Mucosa of gallbladder (tissue), 1 donor: ENCODE measurements around the gene FGR. TPM values are rescaled to one million over a fixed set of nuclear protein-coding genes. Genes with fewer than 3 reads are reported as not detected.

Source experiments
- DNase-seq: peaks from one replicate; pipeline ENCODE4 v3.0.0-alpha.2; 2020; ENCODE audit warnings: low spot score
- total RNA-seq: library from RNA; stranded (reverse); gene quantifications from one replicate; pipeline ENCODE4 v1.2.1, GENCODE V29; 2021
- donor health status: DM: no; HTN: no; CAD: no.

Gene FGR
- total RNA-seq, 1 donor from 2014 or later, result 7.6 TPM

DNA sequence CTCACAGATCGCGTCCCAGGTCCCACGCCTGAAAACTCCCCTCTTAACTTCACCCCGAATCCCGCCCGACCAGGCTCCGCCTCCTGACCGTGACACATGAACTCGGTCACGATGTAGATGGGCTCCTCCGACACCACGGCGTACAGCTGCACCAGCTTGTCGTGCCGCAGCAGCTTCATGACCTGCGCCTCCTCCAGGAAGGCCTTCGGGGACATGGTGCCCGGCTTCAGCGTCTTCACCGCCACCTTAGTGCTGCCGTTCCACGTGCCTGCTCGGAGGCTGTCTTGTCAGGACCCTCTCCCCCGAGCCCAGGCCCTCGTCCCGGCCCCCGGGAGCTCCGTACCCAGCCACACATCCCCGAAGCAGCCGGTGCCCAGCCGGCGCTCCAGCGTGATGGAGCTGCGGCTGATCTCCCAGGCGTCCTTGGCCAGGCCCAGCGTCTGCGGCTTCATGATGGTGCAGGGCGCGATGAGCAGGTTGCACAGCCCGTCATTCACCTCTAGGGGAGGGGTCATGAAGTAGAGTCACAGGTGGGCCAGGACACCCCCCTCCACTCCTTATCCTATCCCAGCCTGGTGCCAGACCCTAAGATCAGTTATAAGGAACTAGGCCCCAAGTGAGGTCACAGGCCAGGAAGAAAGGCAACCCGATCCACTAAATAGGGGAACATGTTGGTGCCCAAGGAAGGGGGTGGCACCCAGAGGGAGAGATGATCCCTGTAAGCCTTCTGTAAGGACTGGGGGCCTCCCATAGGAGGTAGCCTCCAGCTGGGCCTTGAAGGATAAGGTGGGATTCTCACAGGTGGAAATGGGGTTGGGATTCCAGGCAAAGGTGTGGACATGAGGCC is 19.4 kb downstream of the FGR start:
- DNase-seq, result no peak

DNA sequence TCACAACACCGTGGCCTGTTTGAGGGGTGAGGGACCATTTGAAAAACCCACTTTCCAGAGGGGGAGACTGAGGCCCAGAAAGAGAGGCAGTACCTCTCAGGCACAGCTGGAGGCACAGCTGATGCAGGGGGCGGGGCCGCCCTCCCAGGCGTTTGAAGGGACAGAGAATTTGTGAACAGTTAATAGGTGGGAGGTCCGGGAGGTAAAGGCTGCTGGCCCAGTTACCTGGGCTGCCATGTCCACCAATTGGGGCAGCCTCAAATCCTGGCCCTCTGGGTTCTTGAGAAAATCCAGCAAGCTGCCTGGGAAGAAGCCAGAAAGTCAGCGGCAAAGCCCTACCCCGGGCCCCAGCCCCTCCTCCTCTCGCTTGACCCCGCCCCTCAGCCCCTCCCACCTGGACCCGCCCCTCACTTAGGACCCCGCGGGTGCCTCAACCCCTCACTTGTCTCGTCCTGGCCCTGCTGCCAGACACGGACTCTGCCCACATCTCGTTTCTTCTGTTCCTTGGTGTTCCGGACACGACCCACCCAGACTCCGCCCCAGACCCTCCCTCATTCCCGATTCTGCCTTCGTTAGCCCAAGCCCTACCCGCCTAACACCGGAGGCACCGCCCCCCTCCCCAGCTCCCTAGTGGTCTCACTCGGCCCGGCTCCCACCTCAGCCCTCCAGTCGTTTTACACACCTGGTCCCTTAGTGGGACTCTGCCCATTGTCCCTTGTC is 20.2 kb downstream of the FGR start:
- no peak for DNase-seq

DNA sequence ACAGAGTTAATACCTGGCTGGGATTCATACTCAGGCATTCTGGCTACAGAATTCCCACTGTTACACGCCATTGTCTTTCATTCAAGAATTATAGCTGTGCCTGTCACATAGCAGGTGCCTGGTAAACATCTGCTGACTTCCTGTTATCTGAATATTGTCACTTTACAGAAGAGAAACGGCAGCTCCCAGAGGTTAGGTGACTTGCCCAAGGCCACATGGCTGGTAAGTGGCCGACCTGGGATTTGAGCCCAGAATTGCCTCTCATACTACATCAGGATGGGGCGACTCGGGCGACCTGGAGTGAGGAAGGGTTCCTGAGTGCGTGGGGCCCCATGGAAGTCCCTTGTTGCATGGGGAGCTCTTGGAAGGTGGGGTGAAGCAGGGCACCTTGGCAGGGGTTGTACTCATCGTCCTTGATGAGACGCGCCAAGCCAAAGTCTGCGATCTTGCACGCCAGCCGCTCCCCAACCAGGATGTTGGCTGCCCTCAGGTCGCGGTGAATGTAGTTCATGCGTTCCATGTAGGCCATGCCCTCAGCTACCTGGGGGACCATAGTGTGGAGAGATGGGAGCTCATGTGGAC is 20.9 kb downstream of the FGR start:
- no peak for DNase-seq

DNA sequence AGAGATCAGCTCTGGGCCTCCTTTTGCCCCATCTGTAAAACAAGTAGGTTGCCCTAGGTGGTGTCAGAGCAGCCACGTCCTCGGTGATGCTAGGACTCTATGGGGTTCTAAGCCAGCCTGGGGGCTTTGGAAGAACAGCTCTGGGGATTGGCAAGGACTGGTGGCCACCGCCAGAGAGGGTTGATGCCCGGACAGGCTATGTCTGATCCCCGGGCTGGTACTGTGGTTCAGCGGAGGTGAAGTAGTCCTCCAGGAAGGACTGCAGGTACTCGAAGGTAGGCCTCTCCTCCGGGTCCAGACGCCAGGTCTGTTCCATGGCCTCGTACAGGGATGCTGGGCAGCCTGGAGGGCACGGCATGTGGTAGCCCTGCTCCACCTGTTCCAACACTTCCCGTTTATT is 22.3 kb downstream of the FGR start:
- no peak for DNase-seq

DNA sequence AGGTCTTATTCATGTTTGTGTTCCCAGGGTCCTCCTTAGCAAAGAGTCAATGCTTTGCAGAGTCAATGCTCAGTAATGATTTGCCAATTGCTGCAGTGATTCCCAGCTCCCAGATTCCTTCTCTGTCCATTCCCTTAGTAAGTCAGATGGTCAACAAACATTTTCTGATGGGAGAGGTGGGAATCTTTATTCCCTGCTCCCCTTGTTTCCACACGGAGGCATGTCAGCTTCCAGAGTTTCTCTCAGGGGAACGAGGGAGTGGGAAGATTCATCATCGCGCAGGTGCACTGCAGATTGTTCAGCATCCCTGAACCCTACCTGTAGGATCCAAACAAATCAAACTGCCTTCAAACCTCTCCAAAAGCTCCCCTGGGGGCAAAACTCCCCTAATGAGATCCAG is 23.5 kb downstream of the FGR start:
- DNase-seq, result no peak

DNA sequence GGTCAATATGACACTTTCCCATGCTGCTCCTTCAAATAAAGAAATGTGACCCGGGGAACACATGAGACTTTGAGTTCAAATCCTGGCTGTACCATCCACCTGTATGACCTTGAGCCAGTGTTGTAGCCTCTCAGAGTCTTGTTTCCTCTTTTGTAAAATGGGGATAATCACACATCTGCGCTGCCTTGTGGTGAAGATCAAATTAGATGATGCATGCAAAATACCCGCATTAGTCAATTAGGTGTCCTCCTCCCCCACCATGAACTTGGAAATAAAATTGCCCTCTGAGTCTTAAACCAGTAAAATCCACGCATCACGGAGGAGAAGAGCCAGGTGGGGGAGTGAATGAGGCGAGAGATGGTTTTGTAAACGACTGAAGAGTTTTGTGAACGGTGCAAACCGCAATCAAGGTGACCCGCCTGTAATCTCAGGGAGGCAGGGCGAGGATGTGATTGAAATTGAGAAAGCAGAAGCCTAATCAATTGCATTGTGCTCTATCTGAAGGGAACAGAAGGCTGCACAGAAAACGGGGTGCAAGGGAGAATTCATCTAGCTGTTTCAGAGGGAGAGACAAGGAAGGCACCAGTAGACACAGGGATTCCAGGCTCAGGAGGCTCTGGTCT is 25.3 kb downstream of the FGR start:
- DNase-seq, result no peak

DNA sequence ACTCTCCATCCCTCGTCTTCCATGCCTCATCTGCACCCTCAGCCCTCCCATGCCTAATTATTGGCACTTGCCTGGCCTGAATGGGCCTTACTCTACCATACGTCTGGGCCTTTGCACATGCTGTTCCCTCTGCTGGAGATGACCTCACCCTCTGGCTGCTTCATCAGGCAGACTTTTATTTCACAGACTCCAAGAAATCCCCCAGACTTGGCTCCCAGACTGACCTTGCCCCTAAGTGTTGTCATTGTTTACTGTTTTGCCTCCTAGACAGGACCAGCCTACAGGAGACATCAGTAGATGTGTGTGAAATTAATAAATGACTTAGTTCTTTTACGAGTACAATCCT is 25.8 kb downstream of the FGR start:
- DNase-seq, result no peak

DNA sequence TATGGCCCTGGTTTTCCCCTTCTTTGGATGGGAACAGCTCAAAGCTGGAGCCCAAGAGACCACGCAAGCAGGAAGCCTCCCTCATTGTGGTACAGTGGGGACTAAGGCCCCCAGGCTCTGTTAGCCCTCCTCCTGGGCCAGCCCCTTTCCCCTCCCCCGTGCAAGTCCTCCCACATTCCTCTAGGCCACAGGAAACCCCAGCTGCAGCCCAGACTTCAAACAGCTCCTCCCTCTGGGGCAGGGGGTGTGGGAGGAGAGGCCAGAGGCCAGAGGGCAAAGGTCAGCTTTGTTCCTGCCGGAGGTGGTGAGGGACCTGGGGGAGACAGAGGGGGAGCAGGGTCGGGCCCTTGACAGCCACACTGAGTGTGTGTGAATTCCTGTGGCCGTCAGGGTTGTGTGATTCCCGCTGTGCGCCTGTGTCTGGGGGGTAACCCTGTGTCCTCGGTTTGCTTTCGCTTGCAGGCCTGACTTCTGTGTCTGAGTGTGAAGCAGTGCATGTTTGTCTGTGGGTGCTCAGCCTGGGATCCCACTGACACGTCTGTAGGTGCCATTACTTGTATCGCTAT is 27.7 kb downstream of the FGR start:
- DNase-seq, result no peak

DNA sequence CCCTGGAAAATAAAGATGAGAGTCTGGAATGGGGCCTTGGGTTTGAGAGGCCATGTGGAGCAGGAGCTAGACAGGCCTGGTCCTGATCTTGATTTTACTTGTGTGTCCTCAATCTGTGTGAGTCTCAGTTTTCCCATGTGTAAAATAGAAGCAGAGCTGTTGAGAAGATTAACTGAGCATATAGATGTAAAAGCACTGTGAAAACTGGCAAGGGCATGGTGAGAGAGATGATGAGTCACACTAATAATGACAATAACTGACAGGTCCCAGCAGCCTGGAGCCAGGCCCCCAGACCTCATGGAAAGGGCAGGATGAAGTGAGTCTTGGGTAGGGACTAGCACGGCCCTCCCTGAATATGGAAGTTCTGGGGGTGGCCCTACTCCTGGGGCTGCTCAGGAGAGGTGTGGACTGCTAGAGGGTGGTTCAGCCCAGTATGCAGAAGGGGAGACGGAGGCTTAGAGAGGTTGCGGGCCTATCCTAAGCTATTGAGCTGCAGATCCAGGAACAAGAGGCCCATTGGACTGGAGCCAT is 28.2 kb downstream of the FGR start:
- no peak for DNase-seq

DNA sequence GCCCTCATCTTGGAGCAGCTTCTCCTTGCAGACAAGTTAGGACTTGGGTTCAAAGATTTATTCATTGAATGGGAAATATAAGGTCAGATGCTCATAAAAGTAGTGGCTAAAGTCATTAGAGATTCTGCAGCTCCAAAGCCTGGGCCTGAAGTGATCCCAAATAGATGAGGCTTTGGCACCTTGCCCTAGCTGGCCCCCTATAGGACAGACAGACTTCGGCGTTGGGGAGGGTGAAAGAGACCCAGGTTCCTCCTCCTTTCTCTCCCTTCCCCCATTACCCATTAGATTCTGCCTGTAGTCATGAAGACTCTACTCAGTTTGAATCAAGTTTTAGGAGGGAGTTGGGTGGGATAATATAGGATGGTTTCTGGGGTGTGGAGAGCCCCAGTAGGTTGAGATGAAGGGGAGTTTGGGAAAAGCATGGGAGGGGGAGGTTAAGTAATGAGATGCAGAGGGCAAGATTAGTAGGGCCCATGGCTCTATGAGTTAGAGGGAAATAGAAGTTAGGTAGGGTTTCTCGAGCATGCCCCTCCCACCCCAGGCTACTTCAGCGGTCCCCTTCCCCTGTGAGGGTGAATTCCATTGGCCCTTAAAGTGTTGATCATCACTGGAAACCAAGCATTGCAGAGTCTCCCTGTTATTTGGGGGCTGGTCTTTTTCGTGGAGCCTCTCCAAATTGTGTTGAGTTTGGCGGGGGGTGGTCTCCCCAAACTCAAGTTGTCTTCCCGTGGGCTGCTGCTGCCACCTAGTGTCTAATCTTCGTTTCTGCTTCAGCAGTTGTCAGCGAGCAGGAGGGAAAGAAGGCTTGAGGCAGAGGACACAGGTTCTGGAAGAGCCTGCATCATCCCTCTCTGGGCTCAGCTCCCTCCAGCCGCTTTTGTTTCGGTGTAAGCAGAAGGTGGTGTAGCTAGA is 28.9 kb downstream of the FGR start:
- peak; percentile 52 for DNase-seq

DNA sequence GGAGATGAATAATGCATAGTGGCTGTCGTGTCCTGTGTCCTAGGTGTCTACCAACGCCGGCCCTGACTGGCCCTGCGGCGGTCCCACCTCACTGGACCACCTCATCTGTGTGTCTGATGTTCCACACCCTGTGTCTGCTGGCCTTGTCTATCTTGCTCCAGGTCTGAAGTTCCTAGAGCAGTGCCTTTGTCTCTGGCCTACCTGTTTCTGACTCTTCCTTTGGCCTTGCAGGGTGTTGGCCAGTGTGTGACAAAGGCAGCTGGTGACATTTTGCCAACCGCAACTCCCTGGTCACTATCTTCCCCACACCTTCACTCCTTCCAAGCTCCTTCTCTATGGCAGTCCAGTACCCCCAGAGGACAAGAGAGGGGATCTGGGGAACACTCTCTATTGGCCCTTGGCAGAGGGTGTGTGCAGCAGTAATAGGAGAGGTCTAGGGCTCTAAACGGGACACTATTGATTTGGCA is 29.7 kb downstream of the FGR start:
- DNase-seq, result no peak

DNA sequence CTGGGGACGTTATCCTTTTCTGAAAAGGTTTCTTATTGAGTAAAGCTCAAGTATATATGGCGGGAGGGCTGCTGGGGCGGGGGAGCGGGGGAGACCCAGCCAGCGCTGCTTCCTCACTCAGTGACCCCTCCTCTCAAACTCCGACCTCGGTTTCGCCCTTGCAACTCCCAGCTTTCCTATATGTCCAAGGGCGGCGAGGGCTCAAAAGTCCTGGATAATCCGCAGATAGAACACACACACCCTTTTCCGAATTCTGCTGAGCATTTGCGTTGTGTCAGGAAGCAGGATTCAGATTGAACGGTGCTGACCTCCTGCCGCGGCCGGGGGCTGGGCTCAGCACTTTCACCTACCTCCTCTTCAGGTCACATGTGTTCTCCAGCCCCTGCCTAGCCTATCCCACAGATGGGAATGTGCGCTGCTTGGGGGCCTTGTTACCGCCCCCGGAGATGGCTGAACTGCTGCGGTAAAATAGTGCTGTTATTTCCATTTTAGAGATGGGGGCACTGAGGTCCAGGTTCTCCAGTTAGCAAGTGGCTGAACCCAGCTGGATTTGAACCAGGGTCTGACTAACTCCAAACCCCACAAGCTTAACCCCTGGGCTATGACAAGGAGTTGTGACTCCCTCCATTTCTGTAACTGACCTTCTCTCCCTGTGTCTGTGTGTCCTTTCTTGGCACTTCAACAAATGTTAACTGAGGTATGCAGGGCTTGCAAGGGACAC is 30.2 kb downstream of the FGR start:
- DNase-seq, result no peak

DNA sequence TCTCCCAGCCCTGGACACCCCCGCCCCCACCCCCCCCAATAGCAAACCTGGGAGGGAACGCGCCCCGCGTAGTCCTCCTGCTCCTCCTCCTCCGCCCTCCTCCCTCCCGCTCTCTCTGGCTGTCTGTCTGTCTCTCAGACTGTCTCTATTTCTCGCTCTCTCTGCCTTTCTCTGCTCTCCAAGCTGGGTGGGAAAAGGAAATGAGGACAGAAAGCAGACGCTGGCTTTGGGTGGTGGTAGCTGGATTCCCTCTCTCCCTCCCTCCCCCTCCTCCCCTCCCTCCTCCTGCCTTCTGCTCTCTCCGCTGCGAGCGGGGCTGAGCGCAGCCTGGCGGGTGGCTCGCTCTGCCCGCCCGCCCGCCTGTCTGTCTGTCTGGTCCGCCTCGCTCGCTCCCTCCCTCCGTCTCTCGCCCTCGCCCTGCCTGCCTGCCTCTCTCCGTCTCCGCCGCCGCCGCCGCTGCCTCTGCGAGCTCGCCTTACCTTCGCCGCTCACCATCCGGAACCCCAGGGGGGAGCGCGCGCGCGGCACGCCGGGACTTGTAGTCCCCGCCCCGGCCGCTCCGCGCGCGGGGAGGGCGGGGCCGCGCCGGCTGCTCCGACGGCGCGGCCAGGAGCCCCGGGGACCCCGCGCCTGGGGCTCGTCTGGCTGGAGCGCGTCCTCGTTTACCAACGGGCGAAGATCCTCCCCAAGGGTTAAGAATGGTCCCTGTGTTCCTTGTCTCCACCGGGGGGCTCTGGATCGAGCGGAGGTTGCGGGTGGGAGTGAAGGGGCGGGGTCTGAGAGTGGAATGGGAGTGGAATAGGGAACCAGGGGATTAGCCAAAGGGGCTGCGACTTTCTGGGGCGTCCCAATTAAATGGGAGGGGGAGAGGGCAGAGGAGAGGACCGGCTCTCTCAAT is 31.1 kb downstream of the FGR start, which contains the start of gene AHDC1:
Gene AHDC1, minus strand, starts transcription at position 464 of the 898 bp plus-strand sequence. CDS start 52,029 bp downstream, outside the sequence.
- peak; percentile 89 for DNase-seq

DNA sequence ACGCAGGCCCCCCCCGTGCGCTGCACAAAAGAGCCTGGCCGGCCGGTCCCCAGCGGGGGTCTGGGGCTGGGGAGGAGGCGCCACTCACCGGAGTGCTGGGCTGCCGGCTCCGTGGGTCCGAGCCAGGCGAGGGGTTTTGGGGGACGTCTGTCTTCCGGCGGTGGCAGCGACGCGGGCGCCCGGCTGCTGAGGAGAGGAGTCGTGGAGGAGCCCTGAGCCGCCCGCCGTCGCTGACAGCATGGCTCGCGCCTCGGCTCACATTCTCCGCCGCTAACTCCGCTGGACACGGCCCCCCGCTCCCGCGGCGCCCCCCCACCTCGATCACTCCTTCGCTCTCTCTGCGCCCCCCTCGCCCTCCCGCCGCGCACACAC is 31.7 kb downstream of the FGR start:
- DNase-seq, result no peak

DNA sequence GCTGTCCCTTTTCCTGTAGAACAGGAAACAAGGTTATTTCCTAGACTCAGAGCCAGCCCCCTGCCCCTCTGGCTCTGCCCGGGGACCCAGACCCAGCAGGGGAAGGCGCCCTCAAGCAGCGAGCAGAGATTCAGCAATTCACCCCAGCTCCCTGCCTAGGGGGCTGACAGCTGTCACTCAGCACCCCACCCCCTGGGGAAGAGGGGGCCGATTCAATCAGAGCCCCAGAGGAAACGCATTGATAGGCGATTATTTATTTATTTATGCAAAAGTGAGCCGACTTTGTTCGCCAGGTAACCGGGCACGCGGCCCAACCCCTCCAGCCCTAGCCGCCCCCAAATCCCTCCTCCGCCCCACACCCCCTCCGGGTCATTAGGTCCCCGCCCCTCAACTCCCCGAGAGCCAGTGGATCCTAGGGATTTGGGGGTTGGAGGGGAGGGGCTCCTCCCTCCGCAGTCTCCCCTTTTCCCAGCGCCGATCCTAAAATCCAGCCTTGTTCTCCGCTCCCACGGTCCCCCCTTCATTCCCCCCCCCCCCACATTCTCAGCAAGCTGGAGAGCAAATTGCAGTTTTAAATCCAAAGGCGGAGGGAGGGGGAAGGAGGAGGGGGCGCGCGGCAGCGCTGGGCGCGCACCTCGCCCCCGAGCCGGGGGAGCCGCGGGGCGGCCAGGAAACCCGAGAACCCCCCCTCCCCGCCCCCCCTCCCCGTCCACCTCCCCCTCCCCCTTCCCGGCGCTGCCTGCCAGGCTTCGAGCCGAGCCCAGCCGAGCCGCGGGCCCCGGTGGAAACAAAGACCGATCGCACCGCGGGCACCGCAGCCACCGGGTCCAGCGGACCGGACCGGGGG is 32.3 kb downstream of the FGR start:
- DNase-seq, result no peak

DNA sequence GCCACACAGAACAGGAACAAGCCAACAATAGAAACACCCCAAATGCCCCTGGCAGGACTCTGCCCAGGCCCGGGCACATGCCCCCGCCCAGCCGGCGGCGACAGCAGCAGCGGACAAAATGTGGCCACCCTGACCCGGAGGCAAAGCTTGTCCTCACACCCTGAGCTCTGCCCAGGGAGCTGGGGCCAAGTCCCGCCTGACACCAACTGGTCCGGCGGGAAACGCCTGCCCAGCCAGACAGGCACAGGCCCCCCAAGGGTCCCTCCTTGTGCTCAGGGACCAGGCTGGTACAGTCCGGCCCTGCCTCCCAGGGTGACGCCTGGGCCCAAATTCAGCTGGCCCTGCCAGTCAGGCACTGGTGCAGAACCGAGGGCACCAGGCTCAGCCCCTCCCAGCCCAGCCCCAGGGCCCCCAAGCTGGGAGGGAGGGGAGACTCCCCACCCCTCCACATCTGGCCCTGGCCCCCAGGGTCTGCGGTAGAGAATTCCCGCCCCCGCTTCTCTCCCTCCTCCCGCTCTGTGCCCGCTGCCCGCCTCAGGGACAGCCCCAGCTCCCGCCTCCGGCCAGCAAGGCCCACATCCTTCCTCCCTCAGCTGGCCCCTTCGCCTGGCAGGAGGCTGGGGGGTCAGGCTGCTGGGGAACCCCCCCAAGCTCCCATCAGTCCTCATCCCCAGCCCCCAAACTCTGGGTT is 33.1 kb downstream of the FGR start:
- no peak for DNase-seq

DNA sequence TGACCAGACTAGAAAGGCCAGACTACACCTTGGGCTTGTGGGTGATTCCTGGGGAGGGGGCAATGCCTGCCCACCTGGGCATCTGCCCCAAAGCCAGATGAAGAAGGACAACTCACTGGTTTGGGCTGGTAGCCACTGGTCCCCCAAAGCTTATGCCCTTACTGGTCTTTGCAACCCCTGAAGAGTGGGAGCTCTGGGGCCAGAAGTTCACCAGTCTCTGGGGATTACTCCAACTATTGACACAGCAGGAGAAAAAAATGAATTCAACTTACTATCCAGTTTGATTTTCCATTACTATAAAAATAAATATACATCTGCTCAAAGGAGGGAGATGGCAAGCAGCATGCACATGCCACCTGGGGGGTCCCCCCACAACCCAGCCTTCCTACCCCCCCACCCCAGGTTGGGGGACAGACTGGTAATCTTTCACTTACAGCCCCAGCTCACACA is 33.6 kb downstream of the FGR start:
- DNase-seq, result no peak
